CD14-positive monocyte (primary cell): Measurements from ENCODE around the gene KLHL30. TPM values are rescaled to one million over a fixed set of nuclear protein-coding genes. Genes with fewer than 3 reads are reported as not detected.

ENCODE experiments used
- DNase-seq, 3 donors: peaks; one replicate each; pipeline ENCODE4 v3.0.0-alpha.2; 2011 to 2022
- H2AFZ ChIP-seq: 2 replicates; pipeline ENCODE4 v1.6.0; 2012; ENCODE audit warnings: mild to moderate bottlenecking, low read depth, low read length, inconsistent platforms; ENCODE audit not compliant: insufficient read depth, poor library complexity, severe bottlenecking
- H3K27ac ChIP-seq, 2 donors: 1 replicate in 1 of 2; 2 replicates in 1 of 2; pipeline ENCODE4 v1.5.1; 2012 to 2013; ENCODE audit warnings: low read length in 2 of 2, control low read depth in 1 of 2, inconsistent platforms in 1 of 2, low read depth in 1 of 2, mild to moderate bottlenecking in 1 of 2
- H3K27me3 ChIP-seq, 2 donors: one replicate each; pipeline versions ENCODE4 v1.6.0 to v1.6.1; 2011 to 2013; ENCODE audit warnings: low read length in 2 of 2; ENCODE audit not compliant: control insufficient read depth in 2 of 2, insufficient read depth in 2 of 2
- H3K36me3 ChIP-seq, 2 donors: replicated peaks in 1 of 2; 1 replicate in 1 of 2; 2 replicates in 1 of 2; pipeline versions ENCODE4 v1.5.1 to v1.6.1; 2012 to 2013; ENCODE audit warnings: low read length in 2 of 2, control low read depth in 1 of 2, inconsistent platforms in 1 of 2, mild to moderate bottlenecking in 1 of 2; ENCODE audit not compliant: insufficient read depth in 2 of 2, control insufficient read depth in 1 of 2
- H3K4me1 ChIP-seq, 2 donors: 1 replicate in 1 of 2; 2 replicates in 1 of 2; pipeline versions ENCODE4 v1.5.1 to v1.6.1; 2012 to 2013; ENCODE audit warnings: low read length in 2 of 2, control low read depth in 1 of 2, inconsistent platforms in 1 of 2, mild to moderate bottlenecking in 1 of 2, moderate library complexity in 1 of 2; ENCODE audit not compliant: insufficient read depth in 2 of 2, control insufficient read depth in 1 of 2
- H3K4me2 ChIP-seq: replicated peaks from 2 replicates; pipeline ENCODE3; 2012; ENCODE audit warnings: low read length, moderate library complexity, mild to moderate bottlenecking; ENCODE audit not compliant: poor library complexity, severe bottlenecking; ENCODE audit errors: extremely low read depth
- H3K4me3 ChIP-seq, 3 experiments: fragments of 200-600 bp in 1 of 3; sonication (generic) in 1 of 3; replicated peaks in 1 of 3; 1 replicate in 2 of 3; 2 replicates in 1 of 3; pipeline ENCODE4 v1.5.1; 2011 to 2013; ENCODE audit warnings: low read length in 3 of 3, mild to moderate bottlenecking in 3 of 3, control low read depth in 2 of 3, low read depth in 2 of 3, inconsistent platforms in 1 of 3, moderate library complexity in 1 of 3
- H3K79me2 ChIP-seq: 2 replicates; pipeline ENCODE4 v1.6.0; 2012; ENCODE audit warnings: mild to moderate bottlenecking, control low read depth, inconsistent platforms, low read length, moderate library complexity; ENCODE audit not compliant: insufficient read depth
- H3K9ac ChIP-seq: 2 replicates; pipeline ENCODE4 v1.6.0; 2017; ENCODE audit warnings: low read length, mild to moderate bottlenecking; ENCODE audit not compliant: insufficient read depth, poor library complexity, severe bottlenecking
- H3K9me3 ChIP-seq, 2 donors: replicated peaks in 1 of 2; 1 replicate in 1 of 2; 2 replicates in 1 of 2; pipeline versions ENCODE4 v1.5.1 to v1.6.1; 2012 to 2013; ENCODE audit warnings: low read length in 2 of 2, control low read depth in 1 of 2; ENCODE audit not compliant: control insufficient read depth in 1 of 2, insufficient read depth in 1 of 2
- H4K20me1 ChIP-seq: 2 replicates; pipeline ENCODE4 v1.6.0; 2012; ENCODE audit warnings: mild to moderate bottlenecking, low read length, control low read depth, moderate library complexity; ENCODE audit not compliant: insufficient read depth
- H3K27ac Mint-ChIP-seq, 7 donors: one replicate each; pipeline ENCODE4 v1.8.0; 2020; ENCODE audit warnings: mild to moderate bottlenecking in 7 of 7, mixed read lengths in 7 of 7, moderate library complexity in 6 of 7, inconsistent platforms in 2 of 7
- H3K27me3 Mint-ChIP-seq, 3 donors: one replicate each; pipeline ENCODE4 v1.8.0; 2021 to 2022; ENCODE audit warnings: low read depth in 3 of 3, mild to moderate bottlenecking in 3 of 3, mixed read lengths in 3 of 3, moderate library complexity in 3 of 3, inconsistent platforms in 1 of 3
- H3K36me3 Mint-ChIP-seq, 2 donors: one replicate each; pipeline ENCODE4 v1.8.0; 2020; ENCODE audit warnings: mixed read lengths in 2 of 2, inconsistent platforms in 1 of 2, mild to moderate bottlenecking in 1 of 2
- H3K4me1 Mint-ChIP-seq: one replicate; pipeline ENCODE4 v1.8.0; 2020; ENCODE audit warnings: mild to moderate bottlenecking, mixed read lengths
- H3K4me3 Mint-ChIP-seq, 2 donors: one replicate each; pipeline ENCODE4 v1.8.0; 2020; ENCODE audit warnings: mild to moderate bottlenecking in 2 of 2, mixed read lengths in 2 of 2, moderate library complexity in 1 of 2
- H3K9me3 Mint-ChIP-seq, 7 donors: one replicate each; pipeline ENCODE4 v1.8.0; 2020 to 2022; ENCODE audit warnings: mixed read lengths in 7 of 7, mild to moderate bottlenecking in 6 of 7, moderate library complexity in 6 of 7, inconsistent platforms in 2 of 7
- WGBS: methylation state at CpG from one replicate; pipeline ENCODE4 v1.1.5; 2013; ENCODE audit warnings: missing lambda C conversion rate; ENCODE audit not compliant: insufficient coverage; 5-methylcytosine and 5-hydroxymethylcytosine counted together
- intact Hi-C, 2 donors: fragments of 100-400 bp; cut with micrococcal nuclease; formaldehyde crosslinking; loops; one replicate each; pipeline versions ENCODE4 v1.15.0 to v1.15.1; 2023
- polyA plus RNA-seq, 3 donors: library from polyadenylated mRNA; depleted of rRNA in 1 of 3; unstranded in 2 of 3; stranded (reverse) in 1 of 3; fragments of 300-500 nt in 2 of 3; fragments of >200 nt in 1 of 3; fragmentation: Illumina TruSeq in 2 of 3; gene quantifications; 1 replicate in 2 of 3; 2 replicates in 1 of 3; pipeline ENCODE4 v1.2.3, GENCODE V29; 2012 to 2021
- TF ChIP-seq, protein P1 (sequence below): fragments of 200-600 bp; IDR thresholded peaks from one replicate; pipeline ENCODE4 v1.8.0; 2022; ENCODE audit warnings: antibody characterized with exemption, mild to moderate bottlenecking

Gene KLHL30
- polyA plus RNA-seq, 3 donors, result 0.01 to 0.14 TPM; not detected in 1

DNA sequence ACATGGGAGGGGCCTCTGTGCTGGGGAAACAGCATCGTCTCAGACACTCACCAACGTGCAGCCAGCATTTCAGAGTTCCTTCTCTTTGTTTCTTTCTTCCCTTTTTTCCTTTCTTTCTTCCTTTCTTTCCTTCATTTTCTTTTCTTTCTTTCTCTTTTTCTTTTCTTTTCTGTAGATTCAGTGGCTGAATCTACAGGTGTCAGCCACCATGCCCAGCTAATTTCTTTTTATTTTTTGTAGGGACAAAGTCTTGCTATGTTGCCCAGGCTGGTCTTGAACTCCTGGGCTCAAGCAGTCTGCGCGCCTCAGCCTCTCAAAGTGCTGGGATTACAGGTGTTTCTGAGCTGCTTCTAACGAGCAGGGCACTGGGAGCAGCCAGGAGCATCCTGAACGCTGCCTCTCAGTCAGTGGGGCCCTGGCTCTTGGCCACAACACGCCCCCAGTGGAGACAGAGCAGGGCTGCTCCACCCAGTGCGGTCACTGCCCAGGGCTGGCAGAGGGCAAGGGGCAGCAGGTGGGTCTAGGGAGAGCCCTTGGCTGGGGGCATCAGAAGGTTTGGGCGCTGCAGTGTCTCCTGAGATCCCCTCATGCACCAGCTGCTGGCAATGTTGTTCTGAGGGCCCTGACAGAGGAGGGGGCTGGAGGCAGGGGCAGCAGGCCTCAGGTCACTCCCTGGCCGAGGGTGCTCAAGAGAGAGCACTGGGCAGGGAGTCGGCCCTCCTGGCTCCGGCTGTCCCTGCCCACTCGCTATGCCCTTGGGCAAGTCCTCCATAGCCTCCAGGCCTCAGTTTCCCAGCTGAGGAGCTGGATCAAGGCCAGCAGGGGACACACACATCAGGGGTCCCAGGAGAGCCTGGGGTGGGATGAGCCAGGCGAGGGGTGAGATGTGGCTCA lies 4.7 kb upstream of the KLHL30 start:
- intact Hi-C loops, result no loop called here
- Histone ChIP-seq H3K79me2 (no peaks in the 10 kb centered on the region), H3K4me2 (no peak overlapping the region), H2AFZ (no peak overlapping the region), H3K4me1 (peaks cover 23 to 25% of the 10 kb centered on the region in 2 donors), H3K27ac (no peak overlapping the region), H4K20me1 (no peaks in the 10 kb centered on the region), H3K9me3 (no peaks in the 10 kb centered on the region), H3K4me3 (no peak overlapping the region), H3K36me3 (no peaks in the 10 kb centered on the region), H3K9ac (no peak overlapping the region), H3K27me3 (no peaks in the 10 kb centered on the region)
- Mint-ChIP-seq H3K27ac (peak overlapping the region in 2 of 7 donors; percentile 14 to 76), H3K27me3 (peaks cover 0 to 5% (median 2%) of the 10 kb centered on the region in 3 donors), H3K9me3 (no peaks in the 10 kb centered on the region), H3K36me3 (no peaks in the 10 kb centered on the region), H3K4me1 (peaks cover 32% of the 10 kb centered on the region), H3K4me3 (no peak overlapping the region)
- no peak for DNase-seq
- WGBS, result 78% methylated on average over 13 of the region's 14 CpGs
- TF ChIP-seq, protein P1, sequence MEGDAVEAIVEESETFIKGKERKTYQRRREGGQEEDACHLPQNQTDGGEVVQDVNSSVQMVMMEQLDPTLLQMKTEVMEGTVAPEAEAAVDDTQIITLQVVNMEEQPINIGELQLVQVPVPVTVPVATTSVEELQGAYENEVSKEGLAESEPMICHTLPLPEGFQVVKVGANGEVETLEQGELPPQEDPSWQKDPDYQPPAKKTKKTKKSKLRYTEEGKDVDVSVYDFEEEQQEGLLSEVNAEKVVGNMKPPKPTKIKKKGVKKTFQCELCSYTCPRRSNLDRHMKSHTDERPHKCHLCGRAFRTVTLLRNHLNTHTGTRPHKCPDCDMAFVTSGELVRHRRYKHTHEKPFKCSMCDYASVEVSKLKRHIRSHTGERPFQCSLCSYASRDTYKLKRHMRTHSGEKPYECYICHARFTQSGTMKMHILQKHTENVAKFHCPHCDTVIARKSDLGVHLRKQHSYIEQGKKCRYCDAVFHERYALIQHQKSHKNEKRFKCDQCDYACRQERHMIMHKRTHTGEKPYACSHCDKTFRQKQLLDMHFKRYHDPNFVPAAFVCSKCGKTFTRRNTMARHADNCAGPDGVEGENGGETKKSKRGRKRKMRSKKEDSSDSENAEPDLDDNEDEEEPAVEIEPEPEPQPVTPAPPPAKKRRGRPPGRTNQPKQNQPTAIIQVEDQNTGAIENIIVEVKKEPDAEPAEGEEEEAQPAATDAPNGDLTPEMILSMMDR, result no peak

DNA sequence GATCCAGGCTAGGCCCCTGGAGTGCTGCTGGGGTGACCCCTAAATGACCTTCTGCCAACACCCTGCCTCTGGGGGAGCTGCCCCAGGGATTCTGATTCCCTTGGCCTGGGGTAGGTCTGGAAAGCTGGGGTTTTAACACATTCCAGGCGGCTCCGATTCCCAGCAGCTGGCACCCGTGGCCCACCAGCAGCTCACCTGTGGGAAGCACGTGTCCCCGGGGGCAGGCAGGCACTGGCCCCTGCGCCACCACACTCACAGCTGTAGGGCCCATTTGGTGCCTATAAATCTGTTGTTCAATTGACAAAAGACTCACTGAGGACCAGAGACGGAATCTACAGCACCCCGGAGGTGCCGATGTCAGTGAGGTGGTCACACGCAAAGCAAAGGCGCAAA lies 4.1 kb upstream of the KLHL30 start:
- Mint-ChIP-seq H3K9me3 (no peaks in the 10 kb centered on the region), H3K4me1 (peaks cover 32% of the 10 kb centered on the region), H3K36me3 (no peaks in the 10 kb centered on the region), H3K4me3 (no peak overlapping the region), H3K27me3 (peaks cover 0 to 5% (median 2%) of the 10 kb centered on the region in 3 donors), H3K27ac (no peak overlapping the region)
- no peaks in the 10 kb centered on the region for H3K27me3 ChIP-seq
- H3K36me3 ChIP-seq, result no peaks in the 10 kb centered on the region
- no peak for DNase-seq
- TF ChIP-seq, protein P1, result no peak
- WGBS, result 97% methylated on average over 8 of the region's 11 CpGs
- H3K27ac ChIP-seq, result no peak overlapping the region
- no peaks in the 10 kb centered on the region for H3K79me2 ChIP-seq
- H2AFZ ChIP-seq, result no peak overlapping the region
- H3K9me3 ChIP-seq, result no peaks in the 10 kb centered on the region
- no peak overlapping the region for H3K9ac ChIP-seq
- no peak overlapping the region for H3K4me3 ChIP-seq
- peaks cover 24 to 32% of the 10 kb centered on the region in 2 donors for H3K4me1 ChIP-seq
- no peak overlapping the region for H3K4me2 ChIP-seq
- intact Hi-C loops, result no loop called here
- no peaks in the 10 kb centered on the region for H4K20me1 ChIP-seq
